ENCODE data around the gene YY1AP1.
"Not testable (repeated sequence)": the region's sequence is repeated elsewhere in the genome, so short reads cannot be mapped to it uniquely, and the experiment has no call there.

YY1AP1 gene, protein sequence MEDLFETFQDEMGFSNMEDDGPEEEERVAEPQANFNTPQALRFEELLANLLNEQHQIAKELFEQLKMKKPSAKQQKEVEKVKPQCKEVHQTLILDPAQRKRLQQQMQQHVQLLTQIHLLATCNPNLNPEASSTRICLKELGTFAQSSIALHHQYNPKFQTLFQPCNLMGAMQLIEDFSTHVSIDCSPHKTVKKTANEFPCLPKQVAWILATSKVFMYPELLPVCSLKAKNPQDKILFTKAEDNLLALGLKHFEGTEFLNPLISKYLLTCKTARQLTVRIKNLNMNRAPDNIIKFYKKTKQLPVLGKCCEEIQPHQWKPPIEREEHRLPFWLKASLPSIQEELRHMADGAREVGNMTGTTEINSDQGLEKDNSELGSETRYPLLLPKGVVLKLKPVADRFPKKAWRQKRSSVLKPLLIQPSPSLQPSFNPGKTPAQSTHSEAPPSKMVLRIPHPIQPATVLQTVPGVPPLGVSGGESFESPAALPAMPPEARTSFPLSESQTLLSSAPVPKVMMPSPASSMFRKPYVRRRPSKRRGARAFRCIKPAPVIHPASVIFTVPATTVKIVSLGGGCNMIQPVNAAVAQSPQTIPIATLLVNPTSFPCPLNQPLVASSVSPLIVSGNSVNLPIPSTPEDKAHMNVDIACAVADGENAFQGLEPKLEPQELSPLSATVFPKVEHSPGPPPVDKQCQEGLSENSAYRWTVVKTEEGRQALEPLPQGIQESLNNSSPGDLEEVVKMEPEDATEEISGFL

DNA sequence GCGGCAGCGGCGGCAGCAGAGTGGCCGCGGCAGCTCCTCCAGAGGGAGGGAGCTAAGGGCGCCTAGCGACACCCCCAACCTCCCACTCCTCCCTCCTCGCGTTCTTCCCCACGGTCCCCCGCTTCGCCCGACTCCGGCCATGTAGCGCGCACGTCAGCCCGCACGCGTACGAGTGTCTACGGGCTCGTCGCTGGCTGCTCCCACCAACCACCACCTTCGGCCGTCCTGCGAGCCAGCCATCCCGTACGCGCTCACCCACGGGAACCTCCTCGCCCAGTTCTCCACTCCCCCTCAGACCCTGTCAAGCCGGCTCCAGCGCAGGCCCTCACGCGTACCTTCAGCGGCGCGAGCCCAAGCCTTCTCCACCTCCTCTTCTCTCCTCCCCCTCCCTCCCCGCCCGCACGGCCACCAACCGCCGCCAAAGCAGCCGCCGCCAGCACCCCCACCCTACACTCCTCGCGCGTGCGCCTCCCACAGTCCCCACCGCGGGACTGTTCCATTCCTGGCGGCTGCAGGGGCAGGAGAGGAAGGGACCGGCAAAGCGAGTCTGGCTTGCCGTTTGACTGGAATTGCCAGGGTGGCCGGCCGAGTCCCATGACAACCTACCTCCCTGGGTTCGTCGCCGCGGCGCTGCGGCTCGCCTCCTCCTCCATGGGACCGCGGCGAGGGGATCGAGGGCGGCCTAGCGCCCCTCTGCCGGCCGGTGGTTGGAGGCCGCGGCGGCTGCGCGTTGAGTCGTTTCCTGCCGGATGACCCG, at the start of gene YY1AP1:
YY1AP1 (minus strand) TSS at position 451 of the 757 bp plus-strand sequence. CDS start 8,338 bp downstream, outside the sequence.
- DNase-seq: peak; percentile 96

DNA sequence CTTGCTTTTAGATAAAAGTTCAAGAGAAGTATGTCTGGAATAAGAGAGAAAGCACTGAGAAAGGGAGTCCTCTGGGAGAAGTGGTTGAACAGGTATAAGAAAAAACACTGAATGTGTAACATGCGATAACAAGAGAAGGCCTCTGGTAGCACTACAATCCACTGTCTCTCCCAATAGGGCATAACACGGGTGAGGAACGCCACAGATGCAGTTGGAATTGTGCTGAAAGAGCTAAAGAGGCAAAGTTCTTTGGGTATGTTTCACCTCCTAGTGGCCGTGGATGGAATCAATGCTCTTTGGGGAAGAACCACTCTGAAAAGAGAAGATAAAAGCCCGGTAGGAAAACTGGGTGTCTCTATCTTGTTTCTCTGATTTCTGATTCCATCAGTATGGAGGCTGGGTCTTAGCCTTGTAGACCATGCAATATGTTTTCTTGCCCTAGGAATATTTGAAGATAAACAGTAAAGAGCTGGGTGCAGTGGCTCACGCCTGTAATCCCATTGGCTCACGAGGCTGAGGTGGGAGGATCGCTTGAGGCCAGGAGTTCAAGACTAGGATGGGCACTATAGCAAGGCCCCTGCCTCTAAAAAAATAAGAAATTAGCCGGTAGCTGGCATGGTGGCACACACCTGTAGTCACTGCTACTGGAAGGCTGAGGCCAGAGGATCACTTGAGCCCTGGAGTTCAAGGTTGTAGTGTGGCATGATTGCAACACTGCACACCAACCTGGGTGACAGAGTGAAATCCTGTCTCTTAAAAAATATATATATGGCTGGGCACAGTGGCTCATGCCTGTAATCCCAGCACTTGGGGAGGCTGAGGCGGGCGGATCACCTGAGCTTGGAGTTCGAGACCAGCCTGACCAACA, 40.7 kb upstream of the YY1AP1 start:
- no peak for DNase-seq

DNA sequence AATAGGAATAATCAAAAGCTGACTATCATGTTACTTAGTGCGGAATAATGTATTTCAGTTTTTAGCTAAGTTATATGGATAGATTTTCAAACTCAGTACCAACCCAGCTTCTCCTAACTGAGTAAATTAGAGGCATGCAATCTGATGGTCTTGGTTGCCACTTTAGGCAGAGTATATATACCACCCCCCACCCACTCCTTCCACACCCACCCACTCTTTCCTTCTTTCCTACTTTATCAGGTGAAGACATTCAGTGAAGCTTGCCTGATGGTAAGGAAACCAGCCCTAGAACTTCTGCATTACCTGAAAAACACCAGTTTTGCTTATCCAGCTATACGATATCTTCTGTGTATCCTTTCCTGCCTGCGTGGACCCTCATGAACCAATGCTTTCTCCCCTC, 36.6 kb upstream of the YY1AP1 start:
- no peak for DNase-seq

DNA sequence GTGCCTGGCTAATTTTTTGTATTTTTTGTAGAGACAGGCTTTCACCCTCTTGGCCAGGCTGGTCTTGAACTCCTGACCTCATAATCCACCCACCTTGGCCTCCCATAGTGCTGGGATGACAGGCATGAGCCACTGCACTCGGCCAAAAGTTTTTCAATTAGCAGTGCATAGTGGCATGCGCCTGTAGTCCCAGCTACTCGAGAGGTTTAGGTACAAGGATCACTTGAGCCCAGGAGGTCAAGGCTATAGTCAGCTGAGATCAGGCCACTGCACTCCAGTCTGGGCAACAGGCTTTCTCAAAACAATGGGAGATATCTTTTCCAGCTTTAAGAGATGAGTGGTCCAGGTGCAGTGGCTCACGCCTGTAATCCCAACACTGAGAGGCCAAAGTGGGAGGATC, 31.1 kb upstream of the YY1AP1 start:
- DNase-seq: no peak

DNA sequence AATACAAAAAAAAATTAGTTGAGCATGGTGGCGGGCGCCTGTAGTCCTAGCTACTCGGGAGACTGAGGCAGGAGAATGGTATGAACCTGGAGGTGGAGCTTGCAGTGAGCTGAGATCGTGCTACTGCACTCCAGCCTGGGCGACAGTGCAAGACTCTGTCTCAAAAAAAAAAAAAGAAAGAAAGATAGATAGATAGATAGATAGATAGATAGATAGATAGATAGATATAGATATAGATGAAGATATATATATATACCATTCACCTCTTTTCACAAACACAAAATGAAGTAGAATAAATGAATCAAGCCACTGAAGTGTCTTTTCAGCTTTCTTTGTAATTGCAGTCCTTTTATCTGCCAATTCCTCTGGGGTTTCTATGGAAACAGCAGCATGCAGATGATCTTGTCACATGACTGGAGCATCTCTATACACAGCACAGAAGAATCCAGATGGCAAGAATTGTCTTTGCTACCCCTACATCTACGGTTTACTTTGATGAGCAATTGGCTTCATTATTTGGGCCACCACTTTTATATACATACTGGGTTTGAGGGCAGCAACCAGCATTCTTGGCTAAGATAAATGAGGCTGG, 30.0 kb upstream of the YY1AP1 start:
- DNase-seq: not testable (repeated sequence)

DNA sequence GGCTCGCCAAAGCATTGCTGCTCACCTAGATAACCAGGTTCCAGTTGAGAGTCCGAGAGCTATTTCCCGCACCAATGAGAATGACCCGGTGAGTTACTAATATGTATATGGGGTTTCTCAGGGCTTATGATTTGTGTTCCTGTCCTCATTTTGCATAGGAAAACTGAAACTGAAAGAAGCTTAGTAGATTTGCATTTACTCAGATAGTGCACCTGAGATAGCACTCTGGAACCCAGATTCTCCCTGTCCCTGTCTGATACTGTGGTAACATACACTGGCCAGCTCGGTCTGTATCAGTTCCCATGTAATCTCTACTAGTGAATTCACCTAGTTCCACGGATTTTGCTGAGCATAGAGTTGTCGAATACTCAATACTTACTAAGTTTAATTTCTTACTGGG, 28.5 kb upstream of the YY1AP1 start:
- no peak for DNase-seq

DNA sequence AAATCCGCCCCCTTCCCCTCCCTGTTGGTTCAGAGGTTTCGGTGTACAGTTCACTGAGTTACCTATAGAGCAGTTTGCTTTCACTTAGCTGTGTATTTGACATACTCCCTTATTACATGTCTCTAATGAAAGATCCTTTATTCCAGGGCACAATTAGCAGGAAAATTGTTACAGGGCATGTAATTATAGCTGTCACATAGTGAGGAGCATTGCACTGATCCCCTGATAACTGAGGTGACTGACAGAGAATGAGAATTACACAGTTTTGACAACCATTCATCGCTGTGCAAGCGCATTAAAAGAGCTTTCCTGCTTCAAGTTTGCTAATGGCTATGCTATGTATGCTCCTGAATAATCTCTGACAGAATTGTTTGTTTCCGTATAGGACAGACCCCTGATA, 27.2 kb upstream of the YY1AP1 start:
- no peak for DNase-seq

DNA sequence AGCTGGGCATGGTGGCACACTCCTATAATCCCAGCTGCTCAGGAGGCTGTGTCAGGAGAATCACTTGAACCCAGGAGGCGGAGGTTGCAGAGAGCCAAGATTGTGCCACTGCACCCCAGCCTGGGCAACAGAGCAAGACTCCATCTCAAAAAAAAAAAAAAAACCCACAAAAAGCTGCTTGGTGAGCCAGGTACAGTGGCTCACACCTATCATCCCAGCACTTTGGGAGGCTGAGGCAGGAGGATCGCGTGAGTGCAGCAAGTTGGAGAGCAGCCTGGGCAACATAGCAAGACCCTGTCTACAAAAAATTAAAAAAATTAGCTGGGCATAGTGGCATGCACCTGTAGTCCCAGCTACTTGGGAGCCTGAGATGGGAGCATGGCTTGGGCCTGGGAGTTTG, 26.5 kb upstream of the YY1AP1 start:
- not testable (repeated sequence) for DNase-seq

DNA sequence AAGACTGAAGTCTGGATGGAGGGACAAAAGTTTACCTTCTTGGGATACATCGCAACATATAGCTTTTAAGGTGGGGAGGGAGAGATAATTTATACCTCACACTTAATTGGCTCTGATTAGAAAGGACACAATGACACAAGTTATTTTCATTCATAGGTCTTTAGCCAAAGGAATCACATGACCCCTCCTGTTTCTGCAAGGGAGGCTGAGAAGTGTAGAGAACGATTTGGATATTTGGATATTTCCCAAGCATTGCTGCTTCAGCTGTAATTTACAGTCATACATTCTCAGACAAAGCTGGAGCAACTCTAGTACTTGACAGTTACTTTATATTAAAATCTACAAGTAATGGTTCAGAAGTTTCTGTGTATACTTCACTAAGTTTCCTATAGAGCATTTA, 24.5 kb upstream of the YY1AP1 start:
- no peak for DNase-seq

DNA sequence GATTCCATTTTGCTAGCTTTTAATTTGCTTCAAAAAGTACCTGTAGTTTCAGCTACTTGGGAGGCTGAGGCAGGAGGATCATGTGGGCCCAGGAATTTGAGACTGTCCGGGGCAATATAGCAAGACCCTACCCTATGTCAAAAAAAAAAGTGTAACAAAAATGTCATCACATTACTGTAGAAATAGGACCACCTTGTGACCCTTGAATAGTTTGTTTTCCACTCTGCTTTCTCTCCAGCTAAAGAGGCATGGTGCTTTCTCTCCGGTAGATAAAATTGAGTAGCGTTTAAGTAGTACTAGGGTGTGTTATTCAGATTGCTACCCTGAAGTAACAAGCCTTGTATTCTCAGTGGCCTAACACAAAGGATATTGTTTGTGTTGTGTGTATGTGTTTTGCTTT, 24.1 kb upstream of the YY1AP1 start:
- not testable (repeated sequence) for DNase-seq

DNA sequence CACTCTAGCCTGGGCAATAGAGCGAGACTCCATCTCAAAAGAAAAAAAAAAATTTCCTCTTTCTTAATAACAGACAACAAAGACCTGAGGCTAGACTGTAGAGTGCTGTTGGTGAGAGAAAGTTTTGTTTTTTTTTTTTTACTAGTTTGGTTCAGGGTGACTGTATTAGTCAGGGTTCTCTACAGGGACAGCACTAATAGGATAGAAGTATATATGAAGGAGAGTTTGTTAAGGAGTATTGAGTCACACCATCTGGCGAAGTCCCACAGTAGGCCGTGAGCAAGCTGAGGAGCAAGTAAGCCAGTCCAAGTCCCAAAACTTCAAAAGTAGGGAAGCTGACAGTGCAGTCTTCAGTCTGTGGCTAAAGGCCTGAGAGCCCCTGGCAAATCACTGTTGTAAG, 22.9 kb upstream of the YY1AP1 start:
- not testable (repeated sequence) for DNase-seq

DNA sequence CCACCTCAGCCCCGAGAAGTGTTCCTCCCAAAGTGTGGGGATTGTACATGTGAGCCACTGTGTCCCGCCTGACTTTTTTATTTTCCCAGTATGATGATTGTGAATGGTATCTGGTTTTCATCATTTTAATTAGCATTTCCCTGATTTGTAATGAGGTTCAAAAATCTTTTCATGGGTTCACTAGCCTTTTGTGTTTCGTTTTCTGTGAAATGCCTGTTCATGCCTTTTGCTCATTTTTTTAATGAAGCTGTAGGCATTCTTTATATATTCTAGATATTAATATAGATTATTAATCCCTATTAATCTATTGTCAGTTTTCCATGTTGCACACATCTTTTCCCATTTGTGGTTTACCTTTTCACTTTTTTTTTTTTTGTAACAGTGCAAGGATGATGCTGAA, 20.8 kb upstream of the YY1AP1 start:
- DNase-seq: no peak

DNA sequence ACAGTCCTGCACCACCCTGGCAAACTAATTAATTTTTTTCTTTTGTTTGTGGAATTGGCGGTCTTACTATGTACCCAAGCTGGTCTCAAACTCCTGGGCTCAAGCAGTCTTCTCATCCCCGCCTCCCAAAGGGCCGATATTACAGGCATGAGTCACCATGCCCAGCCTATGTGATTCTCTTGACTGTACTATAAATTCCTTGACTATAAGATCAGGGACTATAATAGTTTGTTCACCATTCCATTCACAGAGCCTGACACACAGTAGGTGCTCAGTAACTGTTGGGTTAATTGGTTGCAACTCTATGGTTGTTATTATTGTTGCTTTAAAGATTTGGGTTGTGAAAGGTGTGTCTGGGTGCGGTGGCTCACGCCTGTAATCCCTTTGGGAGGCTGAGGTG, 17.6 kb upstream of the YY1AP1 start:
- no peak for DNase-seq

DNA sequence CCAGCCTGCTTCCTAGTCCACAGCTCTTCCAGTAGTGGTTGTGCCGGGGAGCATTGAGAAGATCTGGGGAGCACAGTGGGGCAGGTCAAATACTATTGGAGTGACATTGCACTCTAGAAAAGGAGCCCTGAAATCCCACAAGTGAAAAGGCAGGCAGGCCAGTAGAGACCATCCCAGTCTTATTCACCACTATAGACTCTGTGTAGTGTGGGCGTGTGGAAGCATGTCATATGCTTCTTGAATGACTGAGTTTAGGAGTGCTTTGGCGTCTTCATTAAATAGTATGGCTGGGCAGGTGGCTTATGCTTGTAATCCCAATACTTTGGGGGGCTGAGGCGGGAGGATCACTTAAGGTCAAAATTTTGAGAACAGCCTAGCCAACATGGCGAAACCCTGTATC, 15.8 kb upstream of the YY1AP1 start:
- not testable (repeated sequence) for DNase-seq

DNA sequence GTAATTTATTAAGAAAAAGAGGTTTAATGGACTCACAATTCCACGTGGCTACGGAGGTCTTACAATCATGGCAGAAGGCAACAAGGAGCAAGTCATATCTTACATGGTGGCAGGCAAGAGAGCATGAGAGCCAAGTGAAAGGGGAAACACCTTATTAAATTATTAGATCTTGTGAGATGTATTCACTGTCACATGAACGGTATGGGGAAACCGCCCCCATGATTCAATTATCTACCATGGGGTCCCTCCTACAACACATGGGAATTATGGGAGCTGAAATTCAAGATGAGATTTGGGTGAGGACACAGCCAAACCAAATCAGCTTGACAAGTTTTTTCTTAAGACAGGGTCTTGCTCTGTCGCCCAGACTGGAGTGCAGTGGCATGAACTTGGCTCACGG, 14.6 kb upstream of the YY1AP1 start:
- no peak for DNase-seq

DNA sequence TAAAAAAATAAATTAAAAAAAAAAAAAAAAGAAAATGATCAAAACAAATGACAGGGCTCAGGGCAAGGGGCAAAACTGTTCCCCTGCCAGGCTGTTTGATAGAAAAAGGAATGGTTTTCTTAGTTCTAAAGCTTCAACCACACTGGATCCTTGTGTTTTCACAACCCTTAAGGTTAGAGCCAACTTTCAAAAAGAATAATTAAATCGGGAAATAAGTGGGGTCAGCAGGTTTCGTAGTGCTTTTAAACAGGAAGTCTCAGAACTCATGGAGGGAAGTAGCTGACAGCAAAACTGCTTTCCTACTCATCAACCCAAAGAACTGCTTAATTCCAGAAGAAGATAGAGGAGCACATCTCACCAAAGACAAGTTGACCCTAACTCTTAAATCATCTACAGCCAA, 13.1 kb upstream of the YY1AP1 start:
- not testable (repeated sequence) for DNase-seq

DNA sequence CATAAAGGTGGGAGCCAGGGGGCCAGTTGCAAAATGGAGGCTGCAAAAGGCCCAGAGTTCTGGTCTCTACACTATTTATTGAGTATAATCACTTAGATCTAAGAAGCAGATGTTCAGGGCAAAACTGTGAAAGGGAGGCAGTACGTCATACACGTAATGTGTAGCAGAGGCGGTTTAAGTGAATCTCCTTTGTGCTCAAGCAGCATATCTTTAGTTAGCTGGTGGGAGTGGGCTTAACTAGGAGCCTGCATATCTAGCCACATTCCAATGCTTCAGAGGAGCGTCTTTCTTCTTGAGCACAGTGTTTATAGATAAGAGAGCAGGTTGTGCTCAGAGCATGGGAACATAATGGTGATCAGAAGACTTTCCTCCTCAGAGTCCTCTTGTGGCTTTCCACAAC, 10.5 kb upstream of the YY1AP1 start:
- not testable (repeated sequence) for DNase-seq

DNA sequence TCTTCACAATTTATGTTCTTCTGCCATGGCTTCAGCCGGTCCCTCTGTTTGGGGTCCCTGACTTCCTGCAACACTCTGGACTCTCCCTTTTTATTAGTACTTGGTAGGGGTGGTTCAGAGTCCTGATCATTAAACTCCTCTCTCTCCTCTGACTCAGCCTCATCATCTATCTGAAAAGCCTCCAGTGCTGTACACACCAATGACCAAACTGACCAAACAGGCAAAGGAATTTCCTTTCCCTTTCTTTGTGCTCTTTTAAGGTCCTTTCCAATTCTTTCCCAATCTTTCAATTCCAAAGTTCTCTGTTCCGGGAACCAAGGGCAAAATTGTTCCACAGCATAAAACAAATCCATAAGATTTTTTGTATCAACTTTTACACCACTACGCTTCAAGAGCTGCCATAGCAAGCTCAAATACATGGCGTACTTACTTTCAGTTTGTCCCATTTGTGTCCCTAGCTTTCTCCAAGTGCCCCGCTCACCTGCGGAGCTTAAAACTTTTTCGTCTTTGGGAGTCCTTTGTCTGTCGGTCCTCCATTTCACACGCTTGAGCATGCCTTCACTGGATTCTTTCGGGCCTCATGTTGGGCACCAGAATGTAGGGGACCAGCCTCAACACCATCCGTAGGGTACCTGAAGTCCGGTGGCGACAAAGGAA, 9.9 kb upstream of the YY1AP1 start:
- no peak for DNase-seq

DNA sequence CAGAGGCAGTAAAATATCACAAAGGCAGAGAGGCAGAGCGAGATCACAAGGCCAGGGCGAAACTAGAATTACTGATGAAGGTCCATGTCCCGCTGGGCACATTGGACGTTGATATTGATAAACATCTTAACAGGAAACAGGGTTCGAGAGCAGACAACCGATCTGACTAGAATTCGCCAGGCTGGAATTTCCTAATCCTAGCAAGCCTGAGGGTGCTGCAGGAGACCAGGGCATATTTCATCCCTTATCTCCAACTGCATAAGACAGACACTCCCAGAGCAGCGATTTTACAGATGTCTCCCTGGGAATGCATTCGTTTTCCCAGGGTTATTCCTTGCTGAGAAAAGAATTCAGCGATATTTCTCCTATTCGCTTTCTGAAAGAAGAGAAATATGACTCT, 9.0 kb upstream of the YY1AP1 start:
- DNase-seq: not testable (repeated sequence)

DNA sequence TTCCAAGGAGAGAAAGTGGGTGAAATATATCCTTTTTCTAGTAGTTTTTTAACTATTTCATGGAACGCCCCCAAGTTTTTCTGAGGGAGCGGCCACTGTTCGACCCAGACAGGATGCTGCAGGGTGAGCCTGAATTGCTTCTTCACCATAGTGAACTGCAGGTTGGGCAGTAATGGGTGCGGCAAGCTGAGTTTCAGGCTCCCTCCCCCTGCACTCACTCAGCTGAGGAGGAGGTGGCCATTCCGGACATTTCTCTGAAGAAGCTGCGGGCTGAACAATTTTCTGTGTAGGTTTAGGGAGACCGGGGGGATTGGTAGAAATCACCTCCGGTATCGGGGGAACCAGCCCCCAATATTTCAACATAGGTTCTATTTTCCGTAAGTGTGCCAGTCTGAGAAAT, 8.5 kb upstream of the YY1AP1 start:
- no peak for DNase-seq

DNA sequence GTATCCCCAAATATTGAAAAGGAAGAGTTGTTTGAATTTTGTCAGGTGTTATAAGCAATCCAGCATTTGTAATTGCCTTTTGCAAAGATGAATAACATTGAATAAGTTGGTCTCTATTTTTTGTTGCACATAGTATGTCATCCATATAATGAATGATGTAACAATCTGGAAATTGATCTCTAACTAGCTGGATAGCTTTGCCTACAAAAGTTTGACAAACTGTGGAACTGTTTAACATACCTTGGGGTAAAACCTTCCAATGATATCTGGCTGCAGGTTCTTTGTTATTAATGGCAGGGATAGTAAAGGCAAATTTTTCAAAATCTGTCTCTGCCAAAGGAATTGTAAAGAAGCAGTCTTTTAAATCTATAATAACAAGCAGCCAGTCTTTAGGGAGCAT, 8.0 kb upstream of the YY1AP1 start:
- DNase-seq: no peak

DNA sequence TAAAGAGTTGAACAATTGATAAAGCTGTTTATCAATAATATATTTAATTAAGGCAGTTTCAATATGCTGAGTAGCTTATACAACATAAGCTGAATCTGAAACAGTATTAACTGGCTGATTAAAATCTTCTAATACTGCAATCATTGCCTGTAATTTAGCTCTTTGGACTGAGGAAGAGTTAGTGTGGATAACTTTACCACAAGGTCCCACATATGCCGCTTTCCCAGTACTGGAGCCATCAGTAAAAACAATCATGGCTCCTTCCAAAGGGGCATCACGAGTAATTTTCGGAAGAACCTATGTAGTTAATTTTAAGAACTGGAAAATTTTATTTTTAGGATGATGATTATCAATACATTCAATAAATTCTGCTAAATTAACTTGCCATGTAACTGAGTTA, 7.0 kb upstream of the YY1AP1 start:
- DNase-seq: no peak
